ENCODE measurements around the gene LEO1. TPM values are rescaled to one million over a fixed set of nuclear protein-coding genes. Genes with fewer than 3 reads are reported as not detected.

The LEO1 gene
- total RNA-seq = 17.0 and 19.9 TPM in 2 replicates

- DNase-seq (ENCODE audit: low read depth) = peak; percentile 88
- Histone ChIP-seq H3K27me3 (ENCODE audit: control insufficient read depth, insufficient read depth, low read length) (no peaks in the 10 kb centered on the region), H3K36me3 (ENCODE audit: control insufficient read depth, insufficient read depth, low read length) (no peaks in the 10 kb centered on the region), H3K4me3 (ENCODE audit: low read depth, low read length) (peak within 1 kb of the TSS; percentile 97)
- TF ChIP-seq, protein P1, sequence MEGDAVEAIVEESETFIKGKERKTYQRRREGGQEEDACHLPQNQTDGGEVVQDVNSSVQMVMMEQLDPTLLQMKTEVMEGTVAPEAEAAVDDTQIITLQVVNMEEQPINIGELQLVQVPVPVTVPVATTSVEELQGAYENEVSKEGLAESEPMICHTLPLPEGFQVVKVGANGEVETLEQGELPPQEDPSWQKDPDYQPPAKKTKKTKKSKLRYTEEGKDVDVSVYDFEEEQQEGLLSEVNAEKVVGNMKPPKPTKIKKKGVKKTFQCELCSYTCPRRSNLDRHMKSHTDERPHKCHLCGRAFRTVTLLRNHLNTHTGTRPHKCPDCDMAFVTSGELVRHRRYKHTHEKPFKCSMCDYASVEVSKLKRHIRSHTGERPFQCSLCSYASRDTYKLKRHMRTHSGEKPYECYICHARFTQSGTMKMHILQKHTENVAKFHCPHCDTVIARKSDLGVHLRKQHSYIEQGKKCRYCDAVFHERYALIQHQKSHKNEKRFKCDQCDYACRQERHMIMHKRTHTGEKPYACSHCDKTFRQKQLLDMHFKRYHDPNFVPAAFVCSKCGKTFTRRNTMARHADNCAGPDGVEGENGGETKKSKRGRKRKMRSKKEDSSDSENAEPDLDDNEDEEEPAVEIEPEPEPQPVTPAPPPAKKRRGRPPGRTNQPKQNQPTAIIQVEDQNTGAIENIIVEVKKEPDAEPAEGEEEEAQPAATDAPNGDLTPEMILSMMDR (IDR thresholded peaks at IDR 0.05; ENCODE audit: insufficient read depth, low read length, poor library complexity, severe bottlenecking) = peak; percentile 55
These were observed at the start of gene LEO1 for GRCh38 chr15:51971375-51972133. TSS of gene LEO1 (minus strand) at chr15:51971778. CDS start at chr15:51971745, 33 bp downstream.

DNA sequence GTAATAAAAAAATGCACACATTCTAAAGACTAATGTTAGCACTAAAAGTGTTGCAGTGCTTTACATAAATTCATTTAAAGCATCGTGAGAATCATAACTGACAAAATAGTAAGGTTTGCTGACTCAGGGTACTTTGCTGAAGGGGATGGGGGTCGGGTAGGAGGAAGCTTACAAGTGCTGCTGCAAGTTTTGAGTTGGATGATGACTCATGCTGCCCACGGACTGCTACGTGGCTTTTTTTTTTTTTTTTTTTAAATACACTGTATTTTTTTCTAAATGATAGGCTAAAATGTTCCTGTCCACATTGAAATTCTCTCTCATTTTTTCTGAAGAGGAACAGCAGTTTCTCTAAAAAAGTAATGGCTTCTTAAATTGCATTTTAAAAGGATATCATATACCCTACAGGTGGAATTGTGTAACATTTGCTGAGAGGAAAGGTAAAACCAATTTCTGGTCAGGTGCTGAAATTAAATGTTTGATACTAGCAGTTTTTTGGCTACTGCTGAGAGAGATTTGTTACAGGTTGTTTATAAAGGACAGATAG lies 49.6 kb upstream of the LEO1 start:
- TF ChIP-seq, protein P1 (IDR thresholded peaks at IDR 0.05; ENCODE audit: insufficient read depth, low read length, poor library complexity, severe bottlenecking) = no peak
- H3K27me3 ChIP-seq (ENCODE audit: control insufficient read depth, insufficient read depth, low read length) = no peaks in the 10 kb centered on the region
- no peaks in the 10 kb centered on the region for H3K36me3 ChIP-seq (ENCODE audit: control insufficient read depth, insufficient read depth, low read length)
- peak overlapping the region; percentile 66 for H3K4me3 ChIP-seq (ENCODE audit: low read depth, low read length)
- peak; percentile 75 for DNase-seq (ENCODE audit: low read depth)

DNA sequence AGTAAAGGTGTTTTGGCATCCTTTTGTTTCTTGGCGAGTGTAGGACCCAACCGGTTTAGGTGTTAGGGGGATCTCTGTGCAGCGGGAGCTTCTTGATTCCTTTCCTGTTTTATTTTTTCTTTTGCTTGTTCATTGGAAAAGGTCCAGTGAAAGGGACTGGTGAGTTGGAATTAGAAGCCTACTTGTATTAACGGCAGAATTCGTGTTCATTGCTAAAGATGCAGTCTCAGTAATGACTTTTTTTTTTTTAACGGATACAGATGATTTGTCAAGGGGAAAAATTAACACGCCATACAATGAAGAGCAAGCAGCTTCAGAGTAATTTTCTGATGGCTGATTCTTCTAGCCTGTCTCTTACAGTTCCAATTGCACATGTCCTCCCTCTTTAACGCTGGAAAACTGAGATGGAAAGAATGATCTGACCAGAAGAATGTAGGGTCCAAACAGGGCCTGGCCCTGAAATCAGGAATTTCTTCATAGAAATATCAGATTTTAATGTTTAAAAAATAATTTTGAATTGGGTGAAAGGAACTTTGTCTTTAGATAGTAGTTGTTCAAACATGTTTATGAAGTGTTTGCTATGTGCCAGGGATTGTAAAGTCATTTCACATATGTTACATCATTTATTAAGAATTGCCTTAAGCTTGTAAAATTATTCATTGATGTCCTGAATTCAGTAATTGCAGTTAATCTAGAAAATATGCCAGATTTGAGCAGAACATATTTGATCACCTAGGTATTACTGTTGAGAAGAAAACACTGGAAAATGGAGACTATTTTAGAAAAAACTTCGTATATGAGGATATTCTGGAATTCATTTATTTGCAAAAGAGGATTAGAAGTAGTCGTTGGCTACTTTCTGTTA lies 48.9 kb upstream of the LEO1 start:
- no peak for DNase-seq (ENCODE audit: low read depth)
- TF ChIP-seq, protein P1 (IDR thresholded peaks at IDR 0.05; ENCODE audit: insufficient read depth, low read length, poor library complexity, severe bottlenecking) = no peak
- Histone ChIP-seq H3K27me3 (ENCODE audit: control insufficient read depth, insufficient read depth, low read length) (no peaks in the 10 kb centered on the region), H3K4me3 (ENCODE audit: low read depth, low read length) (peak overlapping the region; percentile 66), H3K36me3 (ENCODE audit: control insufficient read depth, insufficient read depth, low read length) (no peaks in the 10 kb centered on the region)

DNA sequence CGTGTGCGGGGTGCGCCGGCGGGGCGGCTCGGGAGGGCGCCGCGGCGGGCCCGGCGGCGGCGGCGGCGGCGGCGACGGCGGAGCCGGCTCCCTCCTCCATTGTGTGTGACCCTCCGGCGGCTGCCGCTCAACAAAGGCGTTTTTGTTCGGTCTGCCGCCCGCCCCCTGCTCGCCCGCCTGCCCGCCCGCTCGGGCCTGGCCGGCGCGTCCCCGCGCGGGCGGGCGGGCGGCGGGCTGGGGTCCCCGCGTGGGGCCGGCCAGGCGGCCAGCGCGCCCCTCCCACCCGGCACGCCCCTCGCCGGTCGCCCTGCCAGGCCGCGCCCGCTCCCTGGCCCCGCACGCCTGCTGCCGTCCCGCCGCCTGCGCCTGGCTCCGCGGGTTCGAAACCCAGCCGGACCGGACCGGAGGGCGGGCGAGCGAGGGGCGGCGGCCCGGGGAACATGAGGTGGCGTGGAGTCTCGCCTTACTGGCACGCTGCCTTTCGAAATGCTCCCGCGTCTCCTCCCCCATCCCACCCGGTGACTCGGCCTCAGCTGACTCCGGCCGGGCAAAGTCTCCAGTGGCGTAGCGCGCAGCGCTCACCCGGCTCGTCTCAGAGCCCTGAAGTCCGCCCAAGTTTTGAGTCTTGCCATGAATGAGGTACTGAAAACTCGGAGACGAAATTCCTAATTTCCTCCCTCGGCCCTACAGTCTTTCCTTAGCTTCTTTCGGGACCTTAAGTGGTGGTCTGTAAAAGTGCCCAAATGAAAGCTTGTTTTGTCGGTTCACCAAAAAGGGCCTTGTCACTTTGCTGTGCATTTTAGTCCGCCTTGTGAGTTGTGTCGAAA lies 48.0 kb upstream of the LEO1 start:
- peak overlapping the region; percentile 66 for H3K4me3 ChIP-seq (ENCODE audit: low read depth, low read length)
- no peak for DNase-seq (ENCODE audit: low read depth)
- TF ChIP-seq, protein P1 (IDR thresholded peaks at IDR 0.05; ENCODE audit: insufficient read depth, low read length, poor library complexity, severe bottlenecking) = no peak
- H3K27me3 ChIP-seq (ENCODE audit: control insufficient read depth, insufficient read depth, low read length) = no peaks in the 10 kb centered on the region
- H3K36me3 ChIP-seq (ENCODE audit: control insufficient read depth, insufficient read depth, low read length) = no peaks in the 10 kb centered on the region

GRCh38 chr15:52018693-52019393 lies 47.3 kb upstream of the LEO1 start, which contains the start of gene MAPK6:
TSS of gene MAPK6 (plus strand) at chr15:52019219. CDS start at chr15:52046461, 27,242 bp downstream.
- DNase-seq (ENCODE audit: low read depth) = peak; percentile 50
- no peaks in the 10 kb centered on the region for H3K27me3 ChIP-seq (ENCODE audit: control insufficient read depth, insufficient read depth, low read length)
- H3K4me3 ChIP-seq (ENCODE audit: low read depth, low read length) = peak within 1 kb of the TSS; percentile 66
- H3K36me3 ChIP-seq (ENCODE audit: control insufficient read depth, insufficient read depth, low read length) = no peaks in the 10 kb centered on the region
- TF ChIP-seq, protein P1 (IDR thresholded peaks at IDR 0.05; ENCODE audit: insufficient read depth, low read length, poor library complexity, severe bottlenecking) = no peak
